NCI-H2081 treated with DMSO at 0.1 percent for 48 hours (cell line): ENCODE measurements around the gene MYO5B.
"Not testable (repeated sequence)": the region's sequence is repeated elsewhere in the genome, so short reads cannot be mapped to it uniquely, and the experiment has no call there.

Source experiments
- DNase-seq: peaks from one replicate; lab custom pipeline; 2025; lab: John Stamatoyannopoulos, UW

The MYO5B gene

DNA sequence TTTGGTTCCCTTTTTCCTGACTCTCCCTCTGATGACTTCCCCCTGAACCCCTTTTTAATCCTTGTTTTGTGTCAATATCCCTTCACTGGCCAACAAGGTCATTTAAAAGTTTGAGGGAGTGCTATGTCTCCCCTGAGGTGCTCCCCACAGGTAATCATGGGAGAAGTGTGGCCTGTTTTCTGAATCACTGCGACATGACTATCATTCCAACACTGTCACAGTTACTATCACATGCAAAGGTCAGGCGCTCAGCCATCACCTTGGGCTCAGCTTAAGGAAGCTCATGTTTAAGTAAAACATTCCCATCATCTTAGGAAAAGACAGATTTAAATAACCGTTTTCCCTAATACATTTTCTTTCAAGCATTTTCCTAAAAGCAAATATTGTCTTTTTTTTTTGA is 360.7 kb downstream of the MYO5B start:
- DNase-seq, result no peak

DNA sequence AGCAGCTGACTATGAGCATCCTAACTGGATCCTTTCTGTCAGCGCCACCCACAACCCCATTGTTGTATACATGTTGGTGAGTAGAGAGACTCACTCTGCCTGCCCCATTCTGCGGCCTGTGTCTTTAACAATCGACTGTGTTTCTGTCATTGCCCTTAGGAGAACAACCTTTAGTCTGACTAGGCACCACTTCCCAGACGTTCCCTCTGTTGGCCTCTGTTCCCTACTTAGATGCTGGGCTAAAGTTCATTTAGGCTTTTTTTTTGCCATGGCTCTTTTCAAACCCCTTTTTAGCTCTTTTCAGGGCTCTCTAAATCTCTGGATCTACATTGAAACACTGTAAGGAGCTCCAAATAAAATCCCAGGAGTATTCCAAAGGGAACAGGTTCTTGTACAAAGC is 361.1 kb downstream of the MYO5B start:
- no peak for DNase-seq

DNA sequence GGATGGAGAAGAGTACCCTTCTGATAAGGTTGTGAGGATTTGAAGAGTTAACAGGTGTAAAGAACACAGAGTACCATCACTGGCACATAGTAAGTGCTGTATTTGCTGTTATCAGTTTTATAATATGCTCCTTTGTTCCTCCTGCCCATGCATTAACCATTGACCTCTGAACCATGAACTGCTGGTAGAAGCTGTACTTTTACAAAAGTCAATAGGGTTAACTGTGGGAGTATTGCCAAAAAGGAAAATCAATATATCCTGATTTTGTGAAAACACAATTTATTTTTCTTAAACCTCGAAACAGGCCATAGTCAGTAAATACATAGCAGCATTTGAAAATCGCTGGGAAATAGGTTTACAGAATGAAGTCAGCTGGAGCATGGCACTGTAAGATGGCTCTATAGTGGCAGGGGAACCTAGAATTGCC is 362.7 kb downstream of the MYO5B start:
- no peak for DNase-seq

DNA sequence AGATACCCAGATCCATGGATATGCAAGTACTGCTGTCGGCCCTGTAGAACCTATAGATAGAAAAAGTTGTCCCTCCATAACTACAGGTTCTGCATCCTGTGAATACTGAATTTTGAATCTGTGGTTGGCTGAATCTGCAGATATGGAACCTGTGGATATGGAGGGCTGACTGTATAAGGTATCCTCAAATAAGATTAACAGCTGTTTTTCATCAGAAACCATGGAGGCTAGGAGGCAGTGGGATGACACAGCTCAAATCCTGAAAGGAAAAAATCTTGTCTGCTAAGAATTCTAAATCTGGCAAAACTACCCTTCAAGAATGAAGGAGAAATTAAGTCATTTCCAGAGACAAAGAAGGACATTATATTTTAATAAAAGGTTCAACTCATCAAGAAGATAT is 367.0 kb downstream of the MYO5B start:
- no peak for DNase-seq

DNA sequence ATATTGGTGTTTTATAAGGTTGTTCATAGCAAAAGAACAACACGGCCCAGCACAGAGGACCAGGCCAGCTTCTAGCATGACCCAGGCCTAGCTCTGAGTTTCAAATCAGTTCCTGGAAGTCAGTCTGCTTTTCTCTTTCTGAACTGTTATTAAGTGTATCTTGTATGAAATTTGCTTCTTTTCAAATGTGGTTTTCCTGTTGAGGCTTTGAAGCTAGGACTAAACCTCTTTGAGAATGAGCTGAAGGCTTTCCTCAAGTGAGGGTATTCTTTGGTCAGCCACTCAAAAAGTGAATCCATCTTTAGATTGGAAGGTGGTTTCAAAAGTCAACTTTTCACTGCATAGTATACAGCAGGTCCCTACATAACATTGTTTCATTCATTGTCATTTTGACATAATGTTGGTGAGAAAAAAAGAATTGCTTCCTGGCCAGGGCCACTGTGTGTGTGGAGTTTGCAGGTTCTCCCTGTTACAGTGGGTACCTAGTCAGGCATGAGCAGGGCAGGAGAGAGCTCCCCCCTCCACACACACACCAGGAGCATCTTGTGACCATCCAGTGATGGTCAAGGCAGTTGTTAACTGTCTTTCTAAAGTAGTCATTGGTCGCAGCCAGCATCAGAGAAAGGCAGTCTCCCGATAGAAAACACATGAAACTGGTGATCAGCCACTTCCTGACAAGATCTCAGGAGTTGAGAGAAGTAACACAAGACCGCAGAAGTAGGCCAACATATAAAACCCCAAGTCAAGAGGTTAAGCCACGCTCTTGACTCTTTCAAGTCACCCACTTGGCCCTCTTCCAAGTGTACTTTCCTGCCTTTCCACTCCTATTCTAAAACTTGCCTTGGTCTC is 374.9 kb downstream of the MYO5B start:
- DNase-seq, result no peak

DNA sequence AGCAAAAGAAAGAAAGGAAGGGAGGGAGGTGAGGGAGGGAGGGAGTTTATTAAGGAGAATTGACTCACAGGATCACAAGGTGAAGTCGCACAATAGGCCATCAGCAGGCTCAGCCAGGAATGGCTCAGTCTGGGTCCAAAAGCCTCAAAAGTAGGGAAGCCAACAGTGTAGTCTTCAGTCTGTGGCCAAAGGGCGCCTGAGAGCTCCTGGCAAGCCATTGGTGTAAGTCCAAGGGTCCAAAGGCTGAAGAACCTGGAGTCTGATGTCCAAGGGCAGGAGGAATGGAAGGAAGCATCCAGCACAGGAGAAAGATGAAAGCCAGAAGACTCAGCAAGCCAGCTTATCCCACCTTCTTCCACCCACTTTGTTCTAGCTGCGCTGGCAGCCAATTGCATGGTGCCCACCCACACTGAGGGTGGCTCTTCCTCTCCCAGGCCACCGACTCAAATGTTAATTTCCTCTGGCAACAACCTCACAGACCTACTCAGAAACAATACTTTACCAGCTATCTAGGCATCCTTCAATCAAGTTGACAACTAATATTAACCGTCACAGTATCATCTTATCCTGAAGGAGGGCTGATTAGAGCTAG is 375.8 kb downstream of the MYO5B start:
- no peak for DNase-seq

DNA sequence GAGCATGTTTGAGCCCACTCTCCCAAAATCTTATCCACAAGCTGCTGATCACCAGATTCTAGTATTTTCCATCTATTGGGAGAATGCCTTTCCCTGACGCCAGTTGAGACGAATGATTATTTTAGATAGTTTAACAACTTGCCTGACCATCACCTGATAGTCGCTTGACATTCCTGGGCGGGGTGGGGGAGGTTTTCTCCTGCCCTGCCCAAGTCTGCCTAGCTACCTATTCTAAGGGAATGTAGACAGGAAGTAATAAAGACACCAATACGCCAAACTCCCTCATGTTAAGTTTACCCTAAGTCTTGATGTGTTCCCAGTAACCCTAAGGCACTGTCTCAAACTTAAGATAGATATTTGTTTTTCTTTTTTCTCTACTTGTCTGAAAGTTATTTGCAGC is 377.0 kb downstream of the MYO5B start:
- DNase-seq, result no peak

DNA sequence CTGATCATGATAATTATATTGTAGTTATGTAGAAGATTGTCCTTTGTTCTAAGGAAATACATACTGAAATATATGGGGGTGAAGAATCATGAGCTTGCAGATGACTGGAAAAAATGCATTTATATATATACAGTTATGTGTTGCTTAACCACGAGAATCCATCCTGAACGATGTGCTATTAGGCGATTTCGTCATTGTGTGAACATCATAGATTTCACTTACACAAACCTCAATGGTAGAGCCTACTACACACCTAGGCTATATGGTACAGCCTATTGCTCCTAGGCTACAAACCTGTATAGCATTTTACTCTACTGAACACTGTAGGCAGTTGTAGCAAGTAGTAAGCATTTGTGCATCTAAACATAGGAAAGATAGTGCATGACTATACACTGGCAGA is 379.0 kb downstream of the MYO5B start:
- no peak for DNase-seq

DNA sequence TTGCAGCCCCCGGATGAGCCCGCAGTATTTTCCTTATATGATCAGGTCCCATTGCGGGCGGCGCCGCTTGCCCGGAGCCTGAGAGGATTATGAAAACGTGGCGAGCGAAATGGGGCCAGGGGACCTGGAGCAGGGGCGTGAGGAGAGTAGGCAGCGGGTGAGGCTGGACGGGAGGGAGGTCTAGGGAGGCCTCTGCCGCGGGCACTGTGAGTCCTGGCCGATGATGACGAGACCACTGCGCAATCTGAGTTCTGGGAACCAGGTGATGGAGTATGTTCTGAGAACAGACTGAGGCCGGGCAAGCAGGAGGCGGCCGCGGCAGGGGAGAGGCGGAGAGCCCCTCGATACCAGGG is 380.8 kb downstream of the MYO5B start:
- DNase-seq, result no peak

DNA sequence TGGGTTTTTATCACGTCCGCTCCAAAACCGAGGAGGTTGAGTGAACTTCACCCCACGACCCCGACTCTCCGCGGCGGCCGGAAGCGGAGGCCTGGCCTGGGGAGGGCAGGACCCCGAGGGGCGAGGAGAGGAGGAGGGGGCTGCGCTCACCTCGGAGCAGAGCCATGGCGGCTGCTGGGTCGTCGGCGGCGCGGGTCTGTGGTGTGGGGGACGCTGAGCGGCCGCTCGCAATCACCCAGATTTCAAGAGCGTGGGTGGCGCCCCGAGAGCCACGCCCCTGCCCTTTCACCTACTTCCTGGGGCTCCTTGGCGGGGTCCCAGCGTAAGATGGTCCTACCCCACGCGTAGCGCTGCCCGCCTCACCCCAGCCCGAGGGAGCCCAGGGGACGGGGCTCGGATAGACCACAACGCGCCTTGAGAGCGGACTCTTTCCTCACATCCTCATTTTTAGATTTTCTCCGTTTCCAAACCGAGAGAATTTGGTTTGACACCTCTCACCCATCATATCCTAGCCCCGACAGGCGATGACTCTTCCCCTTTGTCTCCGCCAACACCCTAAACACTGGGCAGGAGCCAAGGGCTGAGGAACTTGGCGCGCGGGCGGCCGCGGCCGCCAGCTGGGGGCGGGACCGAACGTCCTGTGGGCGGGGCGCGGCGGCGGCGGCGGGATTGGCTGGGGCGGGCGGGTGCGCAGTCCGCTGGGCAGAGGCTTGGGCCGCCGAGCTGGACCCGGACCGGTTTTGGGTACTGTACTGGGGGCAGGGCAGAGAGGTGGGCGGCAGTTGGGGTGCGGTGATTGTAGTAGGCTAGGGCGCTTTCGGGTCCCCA is 381.4 kb downstream of the MYO5B start, which contains the start of gene ACAA2:
TSS of gene ACAA2 (minus strand) at position 215 of the 828 bp plus-strand sequence. CDS start at position 166, 49 bp downstream.
- no peak for DNase-seq

DNA sequence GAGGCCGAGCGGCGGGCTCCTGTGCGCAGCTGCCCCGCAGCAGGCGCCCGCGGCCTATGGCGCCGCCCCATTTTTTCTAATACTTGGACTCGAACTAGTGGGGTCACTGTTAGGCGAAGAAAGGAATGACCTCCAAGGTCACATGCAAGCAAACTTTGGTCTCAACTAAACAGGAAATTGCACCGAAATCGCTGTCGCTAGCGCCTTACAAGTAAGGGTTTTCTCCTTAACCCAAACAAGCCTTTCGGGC is 382.0 kb downstream of the MYO5B start:
- DNase-seq, result no peak

DNA sequence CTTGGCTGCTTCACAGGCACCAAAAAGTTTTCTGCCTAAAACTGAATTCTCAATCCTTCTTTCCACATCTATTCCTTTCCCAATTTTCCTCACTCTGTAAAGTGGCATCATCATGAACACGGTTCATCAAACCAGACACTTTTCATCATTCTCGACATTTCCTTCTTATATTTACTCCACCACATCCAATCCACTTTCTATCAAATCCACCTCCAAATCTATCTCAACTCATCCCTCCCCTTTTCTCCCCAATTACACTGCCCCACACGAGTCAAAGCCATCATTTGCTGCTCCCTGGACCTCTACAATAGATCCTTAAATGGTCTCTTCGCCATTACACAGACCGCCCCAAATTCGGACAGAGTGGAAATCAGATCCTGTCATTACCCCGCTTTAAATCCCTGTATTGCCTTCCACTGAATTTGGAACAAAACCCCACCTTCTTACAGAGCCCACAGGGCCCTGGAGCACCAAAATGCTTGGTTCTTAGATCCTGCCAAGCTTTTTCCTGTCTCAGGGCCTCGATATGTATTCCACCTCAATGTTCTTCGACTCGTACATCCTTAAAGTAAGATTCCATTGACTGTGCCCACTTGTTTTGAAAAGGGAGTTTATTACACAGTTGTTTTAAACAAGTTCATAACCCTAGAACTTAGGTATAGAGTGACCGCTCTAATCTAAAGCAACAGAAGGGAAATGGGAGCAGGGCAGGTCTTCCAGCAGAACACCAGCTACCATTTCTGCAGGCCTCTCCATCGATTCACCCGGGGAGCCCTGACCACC is 382.5 kb downstream of the MYO5B start:
- no peak for DNase-seq

DNA sequence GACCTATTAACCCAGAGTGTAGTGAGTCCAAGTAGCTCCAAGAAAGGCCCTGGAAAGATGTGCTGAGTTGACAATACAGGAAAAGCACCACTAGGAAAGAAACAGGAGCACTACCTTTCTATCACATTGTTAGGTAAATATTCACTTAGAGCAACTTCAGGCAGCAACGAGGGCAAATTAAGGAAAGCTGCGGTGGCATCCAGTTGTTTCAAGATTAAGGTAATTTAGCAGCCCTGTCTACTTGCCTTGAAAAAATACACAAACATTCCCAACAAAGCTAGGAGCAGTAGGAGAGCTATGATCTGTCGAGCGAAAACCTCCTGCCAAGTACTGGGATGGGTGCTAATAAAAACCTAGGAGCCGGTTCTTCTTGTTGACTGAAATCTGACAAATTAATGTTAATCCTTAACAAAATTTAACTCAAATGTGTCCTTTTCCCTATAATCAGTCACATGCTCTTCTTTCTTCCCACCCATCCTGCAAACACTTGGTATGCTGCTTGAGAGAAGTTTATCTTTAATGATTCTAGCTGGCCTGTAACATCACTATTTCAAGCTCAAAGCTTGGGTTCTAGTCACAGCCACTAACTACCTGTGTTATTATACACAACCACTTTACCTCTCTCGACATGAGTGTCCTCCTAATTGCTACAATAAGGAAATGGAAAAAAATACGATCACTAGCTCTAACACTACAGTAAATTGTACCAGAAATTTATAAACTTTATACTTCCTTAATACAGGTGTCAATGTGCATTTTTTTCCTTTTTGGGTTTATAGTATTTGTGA is 383.6 kb downstream of the MYO5B start:
- DNase-seq, result no peak

DNA sequence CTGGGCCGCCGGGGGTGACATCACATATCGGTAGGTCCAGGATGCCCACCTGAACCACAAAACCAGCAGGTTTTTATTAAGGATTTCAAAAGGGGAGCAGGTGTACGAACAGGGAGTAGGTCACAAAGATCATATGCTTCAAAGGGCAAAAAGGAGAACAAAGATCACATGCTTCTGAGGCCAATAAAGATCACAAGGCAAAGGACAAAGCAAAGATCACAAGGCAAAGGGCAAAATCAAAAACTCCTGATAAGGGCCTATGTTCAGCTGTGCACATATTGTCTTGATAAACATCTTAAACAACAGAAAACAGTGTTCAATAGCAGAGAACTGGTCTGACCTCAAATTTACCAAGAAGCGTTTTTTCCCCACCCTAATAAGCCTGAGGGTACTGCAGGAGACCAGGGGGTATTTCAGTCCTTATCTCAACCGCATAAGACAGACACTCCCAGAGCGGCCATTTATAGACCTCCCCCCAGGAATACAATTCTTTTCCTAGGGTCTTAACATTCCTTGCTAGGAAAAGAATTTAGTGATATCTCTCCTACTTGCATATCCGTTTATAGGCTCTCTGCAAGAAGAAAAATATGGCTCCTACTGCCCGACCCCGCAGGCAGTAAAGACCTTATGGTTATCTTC is 386.3 kb downstream of the MYO5B start:
- DNase-seq, result not testable (repeated sequence)

DNA sequence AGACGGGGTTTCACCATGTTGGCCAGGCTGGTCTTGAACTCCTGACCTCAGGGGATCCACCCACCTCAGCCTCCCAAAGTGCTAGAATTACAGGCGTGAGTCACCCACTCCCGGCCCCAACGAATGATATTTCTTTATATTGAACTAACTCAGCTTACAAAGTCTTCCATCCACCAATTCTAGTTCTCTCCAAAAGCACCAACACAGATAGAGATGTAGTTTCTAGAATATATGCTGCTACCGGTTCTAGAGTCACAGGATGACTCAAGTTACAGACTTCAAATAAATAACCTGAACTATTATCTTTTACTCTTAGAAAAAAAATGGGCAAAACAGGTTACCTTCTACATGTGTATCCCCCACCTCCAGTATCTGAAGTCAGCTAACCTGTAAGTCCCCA is 390.9 kb downstream of the MYO5B start:
- no peak for DNase-seq

DNA sequence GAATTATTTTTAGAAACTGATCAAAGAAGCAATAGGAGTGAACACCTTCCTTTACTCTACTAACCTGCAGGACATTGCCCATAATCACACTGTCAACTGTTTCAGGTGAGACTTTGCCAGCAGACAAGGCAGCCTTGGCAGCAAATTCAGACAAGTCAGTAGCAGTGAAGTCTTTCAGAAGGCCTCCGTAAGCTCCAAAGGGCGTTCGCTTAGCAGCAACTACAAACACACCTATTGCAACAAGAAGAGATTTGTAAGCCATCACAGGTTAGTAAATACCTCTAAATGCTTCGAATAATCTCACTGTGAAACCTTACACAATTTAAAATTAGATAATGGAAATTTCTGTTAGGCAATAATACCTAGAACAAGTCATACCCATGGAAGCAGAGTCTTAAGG is 392.3 kb downstream of the MYO5B start:
- DNase-seq, result no peak

DNA sequence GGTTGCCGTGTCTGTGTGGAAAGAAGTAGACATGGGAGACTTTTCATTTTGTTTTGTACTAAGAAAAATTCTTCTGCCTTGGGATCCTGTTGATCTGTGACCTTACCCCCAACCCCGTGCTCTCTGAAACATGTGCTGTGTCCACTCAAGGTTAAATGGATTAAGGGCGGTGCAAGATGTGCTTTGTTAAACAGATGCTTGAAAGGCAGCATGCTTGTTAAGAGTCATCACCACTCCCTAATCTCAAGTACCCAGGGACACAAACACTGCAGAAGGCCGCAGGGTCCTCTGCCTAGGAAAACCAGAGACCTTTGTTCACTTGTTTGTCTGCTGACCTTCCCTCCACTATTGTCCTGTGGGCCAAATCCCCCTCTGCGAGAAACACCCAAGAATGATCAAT is 394.5 kb downstream of the MYO5B start:
- not testable (repeated sequence) for DNase-seq

DNA sequence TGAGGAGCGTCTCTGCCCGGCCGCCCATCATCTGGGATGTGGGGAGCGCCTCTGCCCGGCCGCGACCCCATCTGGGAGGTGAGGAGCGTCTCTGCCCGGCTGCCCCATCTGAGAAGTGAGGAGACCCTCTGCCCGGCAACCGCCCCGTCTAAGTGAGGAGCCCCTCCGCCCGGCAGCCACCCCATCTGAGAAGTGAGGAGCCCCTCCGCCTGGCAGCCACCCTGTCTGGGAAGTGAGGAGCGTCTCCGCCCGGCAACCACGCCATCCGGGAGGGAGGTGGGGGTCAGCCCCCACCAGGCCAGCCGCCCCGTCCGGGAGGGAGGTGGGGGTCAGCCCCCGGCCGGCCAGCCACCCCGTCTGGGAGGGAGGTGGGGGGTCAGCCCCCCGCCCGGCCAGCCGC is 395.1 kb downstream of the MYO5B start:
- not testable (repeated sequence) for DNase-seq

DNA sequence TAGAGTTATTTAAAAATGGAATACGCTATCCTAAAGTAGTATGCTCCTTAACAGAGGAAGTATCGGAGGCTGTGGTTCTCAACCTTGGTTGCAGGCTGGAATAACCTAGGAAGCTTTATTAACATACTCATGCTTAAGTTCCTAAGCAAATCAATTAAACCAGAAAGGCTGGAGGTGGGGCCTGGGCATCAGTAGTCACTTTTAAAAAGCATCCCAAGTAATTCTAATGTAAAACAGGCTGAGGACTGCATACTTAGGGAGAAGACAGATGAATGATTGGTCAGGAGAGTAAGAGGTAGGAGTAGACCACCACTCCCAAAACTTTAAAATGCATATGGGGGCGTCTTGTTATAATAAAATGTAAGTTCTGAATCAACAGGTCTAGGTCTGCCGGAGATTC is 396.9 kb downstream of the MYO5B start:
- no peak for DNase-seq

DNA sequence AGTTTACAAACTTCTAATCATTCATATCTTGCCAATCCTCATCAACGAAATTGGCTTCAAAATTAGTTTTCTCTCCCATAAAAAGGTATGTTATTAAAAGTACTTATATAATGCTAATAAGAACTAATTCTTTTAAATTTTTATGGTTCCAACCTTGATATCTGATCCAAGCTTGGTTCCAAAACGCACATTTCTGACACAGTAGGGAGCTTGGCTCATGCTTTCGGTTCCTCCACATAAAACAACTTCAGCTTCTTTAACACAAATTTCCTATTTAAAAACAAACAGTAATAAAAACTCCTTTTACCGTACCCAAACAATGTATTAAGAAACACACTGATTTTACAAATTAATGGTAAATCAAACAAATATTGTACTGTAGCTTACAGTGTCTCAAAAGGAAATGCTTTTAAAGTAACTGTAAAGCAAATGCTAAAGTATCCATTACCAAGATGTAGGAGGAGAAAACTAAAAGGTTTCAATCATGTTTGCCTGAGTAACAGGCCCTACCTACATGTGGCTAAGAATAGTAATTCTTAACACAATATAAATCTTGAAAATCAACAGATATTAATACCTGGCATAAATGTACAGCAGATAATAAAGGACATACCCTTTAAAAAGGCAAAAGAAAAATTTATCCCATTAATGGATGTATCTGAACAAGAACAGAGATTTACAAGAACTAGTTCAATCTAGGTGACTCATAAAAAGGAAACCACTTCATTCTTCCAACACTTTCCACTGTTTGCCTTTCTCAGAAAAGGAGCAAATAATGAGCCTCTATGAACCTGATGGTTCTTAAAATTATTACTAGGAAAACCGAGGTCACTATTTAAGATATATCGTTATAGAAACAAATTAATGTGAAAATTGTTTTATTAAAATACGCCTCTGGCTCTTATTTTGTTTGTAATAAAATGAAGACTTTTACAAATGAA is 399.1 kb downstream of the MYO5B start:
- no peak for DNase-seq
